HCT116 (cell line): ENCODE measurements around the gene WFDC10A. TPM values are rescaled to one million over a fixed set of nuclear protein-coding genes. Genes with fewer than 3 reads are reported as not detected.

Experiments used
- ATAC-seq: fragments of 200-7000 bp; cut with Tn5 transposase; 2 replicates; pipeline ENCODE4 v1.9.1; 2020; ENCODE audit warnings: mild to moderate bottlenecking, moderate library complexity
- BruUV-seq: library from RNA; stranded (reverse); fragments of 400-500 nt; replicated peaks from 2 replicates; lab custom pipeline; 2021; lab: Mats Ljungman, UMichigan
- CTCF ChIA-PET: fragments of 300-600 bp; sonication (Branson Sonifier 250); formaldehyde crosslinking; loops from one replicate; lab custom pipeline; 2021; ENCODE audit warnings: antibody characterized with exemption; lab: Charles Lee
- POLR2A ChIA-PET: fragments of 300-600, 350-600 bp; sonication (Branson Sonifier 250); formaldehyde crosslinking; loops from one replicate; lab custom pipeline; 2021; ENCODE audit warnings: antibody characterized with exemption; lab: Charles Lee
- RAD21 ChIA-PET, 2 experiments: fragments of 300-600 bp; sonication (Branson Sonifier 250); formaldehyde crosslinking; loops; one replicate each; lab custom pipeline; 2023; ENCODE audit warnings: low total read pairs in 2 of 2; ENCODE audit not compliant: uncharacterized antibody in 2 of 2, unreplicated experiment in 2 of 2, low non-redundant PET in 1 of 2; lab: Charles Lee
- DNase-seq: peaks from one replicate; pipeline ENCODE4 v3.0.0-alpha.2; 2010; ENCODE audit warnings: low read depth, low spot score
- H2AFZ ChIP-seq: fragments of 200-600 bp; shearing (Covaris generic), sonication (generic); 2 replicates; pipeline ENCODE4 v1.6.1; 2017; ENCODE audit warnings: low read depth, mixed run types, mixed read lengths, antibody characterized with exemption, low read length; ENCODE audit not compliant: poor library complexity, severe bottlenecking
- H3K27ac ChIP-seq: 2 replicates; pipeline ENCODE4 v1.5.1; 2012; ENCODE audit warnings: low read depth, low read length
- H3K27me3 ChIP-seq: fragments of 200-600 bp; sonication (generic); 2 replicates; pipeline ENCODE4 v1.6.1; 2016; ENCODE audit warnings: mixed run types, low read length, mixed read lengths; ENCODE audit not compliant: insufficient read depth
- H3K36me3 ChIP-seq, 2 experiments: fragments of 200-500 bp in 1 of 2; fragments of 200-600 bp in 1 of 2; sonication (Bioruptor generic) in 1 of 2; sonication (generic) in 1 of 2; 2 replicates each; pipeline versions ENCODE4 v1.5.1 to v1.6.1; 2014 to 2016; ENCODE audit warnings: low read length in 2 of 2, inconsistent platforms in 1 of 2, mixed read lengths in 1 of 2, mixed run types in 1 of 2; ENCODE audit not compliant: insufficient read depth in 2 of 2, control insufficient read depth in 1 of 2
- H3K4me1 ChIP-seq, 2 experiments: fragments of 200-600 bp in 1 of 2; sonication (generic) in 1 of 2; 2 replicates each; pipeline versions ENCODE4 v1.5.1 to v1.6.1; 2012 to 2017; ENCODE audit warnings: low read length in 2 of 2, inconsistent platforms in 1 of 2, mild to moderate bottlenecking in 1 of 2, mixed read lengths in 1 of 2, mixed run types in 1 of 2, moderate library complexity in 1 of 2; ENCODE audit not compliant: insufficient read depth in 2 of 2, control insufficient read depth in 1 of 2
- H3K4me2 ChIP-seq: fragments of 200-600 bp; sonication (generic); 2 replicates; pipeline ENCODE4 v1.6.1; 2017; ENCODE audit warnings: mixed run types, low read length, mixed read lengths
- H3K4me3 ChIP-seq, 2 experiments: fragments of 200-600 bp in 1 of 2; sonication (generic) in 1 of 2; replicated peaks in 1 of 2; 2 replicates each; pipeline ENCODE4 v1.5.1; 2011 to 2016; ENCODE audit warnings: low read length in 2 of 2, control low read depth in 1 of 2, low read depth in 1 of 2, mild to moderate bottlenecking in 1 of 2, mixed read lengths in 1 of 2, mixed run types in 1 of 2
- H3K79me2 ChIP-seq: fragments of 200-600 bp; sonication (generic); 2 replicates; pipeline ENCODE4 v1.6.1; 2017; ENCODE audit warnings: mild to moderate bottlenecking, mixed run types, low read length, moderate library complexity, mixed read lengths; ENCODE audit not compliant: insufficient read depth
- H3K9ac ChIP-seq: fragments of 200-600 bp; sonication (generic); 2 replicates; pipeline ENCODE4 v1.6.1; 2016; ENCODE audit warnings: low read length, mixed read lengths
- H3K9me2 ChIP-seq: fragments of 200-600 bp; sonication (generic), shearing (Covaris generic); 2 replicates; pipeline ENCODE4 v1.6.1; 2017; ENCODE audit warnings: mixed run types, mild to moderate bottlenecking, moderate library complexity; ENCODE audit not compliant: insufficient read depth
- H3K9me3 ChIP-seq, 2 experiments: fragments of 200-500 bp in 1 of 2; fragments of 200-600 bp in 1 of 2; sonication (Bioruptor generic) in 1 of 2; sonication (generic) in 1 of 2; 2 replicates each; pipeline ENCODE4 v1.6.1; 2014 to 2017; ENCODE audit warnings: low read length in 2 of 2, mixed read lengths in 2 of 2, inconsistent platforms in 1 of 2, low read depth in 1 of 2, mild to moderate bottlenecking in 1 of 2, mixed run types in 1 of 2, moderate library complexity in 1 of 2; ENCODE audit not compliant: control insufficient read depth in 1 of 2, insufficient read depth in 1 of 2
- H4K20me1 ChIP-seq: fragments of 200-600 bp; sonication (generic), shearing (Covaris generic); 2 replicates; pipeline ENCODE4 v1.6.1; 2017; ENCODE audit warnings: mixed run types, mild to moderate bottlenecking, moderate library complexity; ENCODE audit not compliant: insufficient read depth
- CEBPB ChIP-seq: IDR thresholded peaks from 2 replicates; pipeline ENCODE4 v1.6.1; 2012; ENCODE audit warnings: low read depth
- intact Hi-C: fragments of 100-400 bp; cut with micrococcal nuclease; formaldehyde crosslinking; loops from 2 replicates; pipeline ENCODE4 v1.10.0; 2022
- total RNA-seq: library from RNA; stranded (reverse); gene quantifications from one replicate; pipeline ENCODE4 v1.2.1, GENCODE V29; 2021; ENCODE audit not compliant: unreplicated experiment

WFDC10A gene
- total RNA-seq, 1 experiment from 2014 or later, result 0.47 TPM

- Histone ChIP-seq H3K4me3 (no peak overlapping the region), H3K9me3 (peaks cover 0 to 3% of the 10 kb centered on the region in 2 experiments; a peak in 1 of 4 replicates), H3K27ac (no peak overlapping the region), H3K27me3 (no peaks in the 10 kb centered on the region), H3K4me2 (no peak overlapping the region), H2AFZ (no peak overlapping the region), H3K79me2 (no peaks in the 10 kb centered on the region), H3K36me3 (no peaks in the 10 kb centered on the region), H3K4me1 (no peaks in the 10 kb centered on the region), H3K9ac (no peak overlapping the region), H3K9me2 (no peaks in the 10 kb centered on the region), H4K20me1 (no peaks in the 10 kb centered on the region)
- no TSS peak for BruUV-seq
- ChIA-PET RAD21 (no interaction called here), CTCF (no interaction called here), POLR2A (no interaction called here)
- TF ChIP-seq CEBPB, result no peak
- DNase-seq, result no peak
- no peak for ATAC-seq
- intact Hi-C loops, result no loop called here
Measured at GRCh38 chr20:45679650-45680049, 50.1 kb downstream of the WFDC10A start.

Other genes with a start within 250 kb of the WFDC10A start
- 44.2 TPM for gene DBNDD2, start 221.4 kb upstream of the WFDC10A start, total RNA-seq
- gene PIGT, start 213.6 kb upstream of the WFDC10A start, total RNA-seq, result 71.4 TPM
- 1.1 TPM for gene WFDC2, start 160.0 kb upstream of the WFDC10A start, total RNA-seq
- gene SPINT3, start 114.1 kb upstream of the WFDC10A start, total RNA-seq, result not detected
- gene WFDC6, start 90.3 kb upstream of the WFDC10A start, total RNA-seq, result not detected
- not detected for gene EPPIN, start 82.3 kb upstream of the WFDC10A start, total RNA-seq
- gene WFDC8, start 50.5 kb upstream of the WFDC10A start, total RNA-seq, result not detected
- gene WFDC9, start 1.5 kb downstream of the WFDC10A start, total RNA-seq, result not detected
- not detected for gene WFDC11, start 40.5 kb downstream of the WFDC10A start, total RNA-seq
- gene WFDC13, start 72.3 kb downstream of the WFDC10A start, total RNA-seq, result not detected
- gene WFDC10B, start 75.3 kb downstream of the WFDC10A start, total RNA-seq, result not detected
- not detected for gene SPINT4, start 92.6 kb downstream of the WFDC10A start, total RNA-seq
- 4.7 TPM for gene WFDC3, start 162.1 kb downstream of the WFDC10A start, total RNA-seq
- 61.0 TPM for gene DNTTIP1, start 162.2 kb downstream of the WFDC10A start, total RNA-seq
- gene UBE2C, start 182.9 kb downstream of the WFDC10A start, total RNA-seq, result 205 TPM
- not detected for gene TNNC2, start 197.6 kb downstream of the WFDC10A start, total RNA-seq
- gene SNX21, start 204.1 kb downstream of the WFDC10A start, total RNA-seq, result 11.9 TPM
- gene ACOT8, start 227.7 kb downstream of the WFDC10A start, total RNA-seq, result 12.2 TPM
- gene ZSWIM3, start 227.9 kb downstream of the WFDC10A start, total RNA-seq, result 1.8 TPM